ENCODE measurements around the gene MACC1. TPM values are rescaled to one million over a fixed set of nuclear protein-coding genes. Genes with fewer than 3 reads are reported as not detected.

Gene MACC1
- total and polyA plus RNA-seq, 2 experiments from 2014 or later, result 3.4 to 13.4 TPM

- DNase-seq (ENCODE audit: low spot score), result no peak
- no peak overlapping the region for H3K4me2 ChIP-seq
- no peaks in the 10 kb centered on the region for H3K79me2 ChIP-seq (replicated peaks; ENCODE audit: insufficient read depth)
Observed at GRCh38 chr7:20194343-20194995, 22.7 kb downstream of the MACC1 start.

More at GRCh38 chr7:20194343-20194995, 22.7 kb downstream of the MACC1 start:
- H3K27me3 Mint-ChIP-seq (ENCODE audit: insufficient read depth, low read depth, poor library complexity), result peaks cover 2% of the 10 kb centered on the region
- TF ChIP-seq, protein P1, sequence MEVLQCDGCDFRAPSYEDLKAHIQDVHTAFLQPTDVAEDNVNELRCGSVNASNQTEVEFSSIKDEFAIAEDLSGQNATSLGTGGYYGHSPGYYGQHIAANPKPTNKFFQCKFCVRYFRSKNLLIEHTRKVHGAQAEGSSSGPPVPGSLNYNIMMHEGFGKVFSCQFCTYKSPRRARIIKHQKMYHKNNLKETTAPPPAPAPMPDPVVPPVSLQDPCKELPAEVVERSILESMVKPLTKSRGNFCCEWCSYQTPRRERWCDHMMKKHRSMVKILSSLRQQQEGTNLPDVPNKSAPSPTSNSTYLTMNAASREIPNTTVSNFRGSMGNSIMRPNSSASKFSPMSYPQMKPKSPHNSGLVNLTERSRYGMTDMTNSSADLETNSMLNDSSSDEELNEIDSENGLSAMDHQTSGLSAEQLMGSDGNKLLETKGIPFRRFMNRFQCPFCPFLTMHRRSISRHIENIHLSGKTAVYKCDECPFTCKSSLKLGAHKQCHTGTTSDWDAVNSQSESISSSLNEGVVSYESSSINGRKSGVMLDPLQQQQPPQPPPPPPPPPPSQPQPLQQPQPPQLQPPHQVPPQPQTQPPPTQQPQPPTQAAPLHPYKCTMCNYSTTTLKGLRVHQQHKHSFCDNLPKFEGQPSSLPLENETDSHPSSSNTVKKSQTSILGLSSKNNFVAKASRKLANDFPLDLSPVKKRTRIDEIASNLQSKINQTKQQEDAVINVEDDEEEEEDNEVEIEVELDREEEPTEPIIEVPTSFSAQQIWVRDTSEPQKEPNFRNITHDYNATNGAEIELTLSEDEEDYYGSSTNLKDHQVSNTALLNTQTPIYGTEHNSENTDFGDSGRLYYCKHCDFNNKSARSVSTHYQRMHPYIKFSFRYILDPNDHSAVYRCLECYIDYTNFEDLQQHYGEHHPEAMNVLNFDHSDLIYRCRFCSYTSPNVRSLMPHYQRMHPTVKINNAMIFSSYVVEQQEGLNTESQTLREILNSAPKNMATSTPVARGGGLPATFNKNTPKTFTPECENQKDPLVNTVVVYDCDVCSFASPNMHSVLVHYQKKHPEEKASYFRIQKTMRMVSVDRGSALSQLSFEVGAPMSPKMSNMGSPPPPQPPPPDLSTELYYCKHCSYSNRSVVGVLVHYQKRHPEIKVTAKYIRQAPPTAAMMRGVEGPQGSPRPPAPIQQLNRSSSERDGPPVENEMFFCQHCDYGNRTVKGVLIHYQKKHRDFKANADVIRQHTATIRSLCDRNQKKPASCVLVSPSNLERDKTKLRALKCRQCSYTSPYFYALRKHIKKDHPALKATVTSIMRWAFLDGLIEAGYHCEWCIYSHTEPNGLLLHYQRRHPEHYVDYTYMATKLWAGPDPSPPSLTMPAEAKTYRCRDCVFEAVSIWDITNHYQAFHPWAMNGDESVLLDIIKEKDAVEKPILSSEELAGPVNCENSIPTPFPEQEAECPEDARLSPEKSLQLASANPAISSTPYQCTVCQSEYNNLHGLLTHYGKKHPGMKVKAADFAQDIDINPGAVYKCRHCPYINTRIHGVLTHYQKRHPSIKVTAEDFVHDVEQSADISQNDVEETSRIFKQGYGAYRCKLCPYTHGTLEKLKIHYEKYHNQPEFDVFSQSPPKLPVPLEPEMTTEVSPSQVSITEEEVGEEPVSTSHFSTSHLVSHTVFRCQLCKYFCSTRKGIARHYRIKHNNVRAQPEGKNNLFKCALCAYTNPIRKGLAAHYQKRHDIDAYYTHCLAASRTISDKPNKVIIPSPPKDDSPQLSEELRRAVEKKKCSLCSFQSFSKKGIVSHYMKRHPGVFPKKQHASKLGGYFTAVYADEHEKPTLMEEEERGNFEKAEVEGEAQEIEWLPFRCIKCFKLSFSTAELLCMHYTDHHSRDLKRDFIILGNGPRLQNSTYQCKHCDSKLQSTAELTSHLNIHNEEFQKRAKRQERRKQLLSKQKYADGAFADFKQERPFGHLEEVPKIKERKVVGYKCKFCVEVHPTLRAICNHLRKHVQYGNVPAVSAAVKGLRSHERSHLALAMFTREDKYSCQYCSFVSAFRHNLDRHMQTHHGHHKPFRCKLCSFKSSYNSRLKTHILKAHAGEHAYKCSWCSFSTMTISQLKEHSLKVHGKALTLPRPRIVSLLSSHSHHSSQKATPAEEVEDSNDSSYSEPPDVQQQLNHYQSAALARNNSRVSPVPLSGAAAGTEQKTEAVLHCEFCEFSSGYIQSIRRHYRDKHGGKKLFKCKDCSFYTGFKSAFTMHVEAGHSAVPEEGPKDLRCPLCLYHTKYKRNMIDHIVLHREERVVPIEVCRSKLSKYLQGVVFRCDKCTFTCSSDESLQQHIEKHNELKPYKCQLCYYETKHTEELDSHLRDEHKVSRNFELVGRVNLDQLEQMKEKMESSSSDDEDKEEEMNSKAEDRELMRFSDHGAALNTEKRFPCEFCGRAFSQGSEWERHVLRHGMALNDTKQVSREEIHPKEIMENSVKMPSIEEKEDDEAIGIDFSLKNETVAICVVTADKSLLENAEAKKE (CRISPR knock-in tag; IDR thresholded peaks at IDR 0.05), result no peak
- TF ChIP-seq EZH2phosphoT487 (IDR thresholded peaks at IDR 0.05; ENCODE audit: unreplicated experiment) (no peak), NANOG (IDR thresholded peaks at IDR 0.05; ENCODE audit: borderline replicate concordance) (no peak), CTCF (conservative IDR thresholded peaks at IDR 0.05; ENCODE audit: low read depth in 2 of 2) (no peak), ZNF331 (CRISPR knock-in tag; IDR thresholded peaks at IDR 0.05; ENCODE audit: low read depth) (no peak), STAT1 (IDR thresholded peaks at IDR 0.05; ENCODE audit: unreplicated experiment) (no peak), CREB1 (CRISPR knock-in tag; IDR thresholded peaks at IDR 0.05; ENCODE audit: low read depth) (no peak)
- TF ChIP-seq, protein P2, sequence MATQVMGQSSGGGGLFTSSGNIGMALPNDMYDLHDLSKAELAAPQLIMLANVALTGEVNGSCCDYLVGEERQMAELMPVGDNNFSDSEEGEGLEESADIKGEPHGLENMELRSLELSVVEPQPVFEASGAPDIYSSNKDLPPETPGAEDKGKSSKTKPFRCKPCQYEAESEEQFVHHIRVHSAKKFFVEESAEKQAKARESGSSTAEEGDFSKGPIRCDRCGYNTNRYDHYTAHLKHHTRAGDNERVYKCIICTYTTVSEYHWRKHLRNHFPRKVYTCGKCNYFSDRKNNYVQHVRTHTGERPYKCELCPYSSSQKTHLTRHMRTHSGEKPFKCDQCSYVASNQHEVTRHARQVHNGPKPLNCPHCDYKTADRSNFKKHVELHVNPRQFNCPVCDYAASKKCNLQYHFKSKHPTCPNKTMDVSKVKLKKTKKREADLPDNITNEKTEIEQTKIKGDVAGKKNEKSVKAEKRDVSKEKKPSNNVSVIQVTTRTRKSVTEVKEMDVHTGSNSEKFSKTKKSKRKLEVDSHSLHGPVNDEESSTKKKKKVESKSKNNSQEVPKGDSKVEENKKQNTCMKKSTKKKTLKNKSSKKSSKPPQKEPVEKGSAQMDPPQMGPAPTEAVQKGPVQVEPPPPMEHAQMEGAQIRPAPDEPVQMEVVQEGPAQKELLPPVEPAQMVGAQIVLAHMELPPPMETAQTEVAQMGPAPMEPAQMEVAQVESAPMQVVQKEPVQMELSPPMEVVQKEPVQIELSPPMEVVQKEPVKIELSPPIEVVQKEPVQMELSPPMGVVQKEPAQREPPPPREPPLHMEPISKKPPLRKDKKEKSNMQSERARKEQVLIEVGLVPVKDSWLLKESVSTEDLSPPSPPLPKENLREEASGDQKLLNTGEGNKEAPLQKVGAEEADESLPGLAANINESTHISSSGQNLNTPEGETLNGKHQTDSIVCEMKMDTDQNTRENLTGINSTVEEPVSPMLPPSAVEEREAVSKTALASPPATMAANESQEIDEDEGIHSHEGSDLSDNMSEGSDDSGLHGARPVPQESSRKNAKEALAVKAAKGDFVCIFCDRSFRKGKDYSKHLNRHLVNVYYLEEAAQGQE (IDR thresholded peaks at IDR 0.05; ENCODE audit: unreplicated experiment), result no peak
- Histone ChIP-seq H3K4me1 (ENCODE audit: insufficient read depth) (peaks cover 9% of the 10 kb centered on the region), H3F3A (replicated peaks; ENCODE audit: low read depth) (no peaks in the 10 kb centered on the region), H2AFZ (no peak overlapping the region), H3K27me3 (ENCODE audit: insufficient read depth) (no peaks in the 10 kb centered on the region), H3K9me2 (ENCODE audit: insufficient read depth) (no peaks in the 10 kb centered on the region), H3K27ac (ENCODE audit: low read depth) (no peak overlapping the region), H4K20me1 (replicated peaks; ENCODE audit: insufficient read depth) (no peaks in the 10 kb centered on the region), H3K4me3 (no peak overlapping the region), H3K36me3 (ENCODE audit: insufficient read depth) (0 out of 2 replicates have a peak, but pooled peaks cover 5% of the 10 kb centered on the region)
- H3K27ac Mint-ChIP-seq, result no peak overlapping the region
- H3K4me1 Mint-ChIP-seq, result peaks cover 20% of the 10 kb centered on the region
- peaks cover 7% of the 10 kb centered on the region; the same call in 2 of the 3 replicates for H3K36me3 Mint-ChIP-seq (ENCODE audit: low read depth)
- no peak for ATAC-seq
- H3K4me3 Mint-ChIP-seq, result no peak overlapping the region
- H3K9me3 Mint-ChIP-seq, result peaks cover 3% of the 10 kb centered on the region; the same call in 2 of the 3 replicates

All from GM23338 (cell line).